Measurements from ENCODE around the gene SP5.

- no peak for TF ChIP-seq CTCF (IDR thresholded peaks at IDR 0.05 in 4 of 5, conservative IDR thresholded peaks at IDR 0.05 in 1 of 5)
- TF ChIP-seq POLR2A (IDR thresholded peaks at IDR 0.05), result no peak
Measured at GRCh38 chr2:170669909-170670308, 45.2 kb upstream of the SP5 start.

Measured in gastrocnemius medialis (tissue), 4 donors.